ENCODE data around the gene SARDH. TPM values are rescaled to one million over a fixed set of nuclear protein-coding genes. Genes with fewer than 3 reads are reported as not detected.

Gene SARDH
- total RNA-seq, 1 donor from 2014 or later, result 12.9 TPM

DNA sequence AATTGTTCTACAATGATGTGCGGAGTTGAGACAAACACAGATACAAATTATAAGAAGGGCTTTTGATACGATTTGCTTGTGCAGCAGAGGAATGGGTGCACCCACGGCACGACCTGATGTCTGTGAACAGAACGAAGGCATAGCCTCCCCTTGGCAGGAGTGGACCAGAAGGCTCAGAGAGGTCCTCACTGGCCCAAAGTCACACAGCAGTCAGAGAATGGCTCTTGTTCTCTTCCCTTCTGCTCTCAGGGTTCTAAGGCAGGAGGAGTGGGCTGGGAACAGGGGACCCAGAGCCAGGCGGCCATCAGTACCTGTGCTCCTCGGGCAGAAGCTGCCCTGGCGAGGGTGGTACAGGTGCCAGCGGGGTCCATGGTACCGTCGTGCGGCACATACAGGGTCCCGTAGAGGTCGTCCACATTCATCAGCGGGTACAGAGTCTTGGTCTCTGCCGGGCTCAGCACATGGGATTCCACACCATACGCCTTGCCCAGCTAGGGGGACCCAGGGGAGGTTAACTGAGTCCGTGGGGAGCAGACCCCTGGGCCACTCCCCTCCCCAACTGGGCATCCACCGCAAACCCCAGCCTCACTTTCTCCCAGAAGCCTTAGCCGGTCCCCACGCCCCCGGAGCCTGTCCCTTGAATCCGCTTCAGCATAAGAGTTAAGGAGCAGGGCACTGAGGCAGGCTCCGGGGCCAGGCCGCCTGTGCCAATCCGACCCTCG, 7.0 kb downstream of the SARDH start:
- TF ChIP-seq, protein P1, sequence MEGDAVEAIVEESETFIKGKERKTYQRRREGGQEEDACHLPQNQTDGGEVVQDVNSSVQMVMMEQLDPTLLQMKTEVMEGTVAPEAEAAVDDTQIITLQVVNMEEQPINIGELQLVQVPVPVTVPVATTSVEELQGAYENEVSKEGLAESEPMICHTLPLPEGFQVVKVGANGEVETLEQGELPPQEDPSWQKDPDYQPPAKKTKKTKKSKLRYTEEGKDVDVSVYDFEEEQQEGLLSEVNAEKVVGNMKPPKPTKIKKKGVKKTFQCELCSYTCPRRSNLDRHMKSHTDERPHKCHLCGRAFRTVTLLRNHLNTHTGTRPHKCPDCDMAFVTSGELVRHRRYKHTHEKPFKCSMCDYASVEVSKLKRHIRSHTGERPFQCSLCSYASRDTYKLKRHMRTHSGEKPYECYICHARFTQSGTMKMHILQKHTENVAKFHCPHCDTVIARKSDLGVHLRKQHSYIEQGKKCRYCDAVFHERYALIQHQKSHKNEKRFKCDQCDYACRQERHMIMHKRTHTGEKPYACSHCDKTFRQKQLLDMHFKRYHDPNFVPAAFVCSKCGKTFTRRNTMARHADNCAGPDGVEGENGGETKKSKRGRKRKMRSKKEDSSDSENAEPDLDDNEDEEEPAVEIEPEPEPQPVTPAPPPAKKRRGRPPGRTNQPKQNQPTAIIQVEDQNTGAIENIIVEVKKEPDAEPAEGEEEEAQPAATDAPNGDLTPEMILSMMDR (IDR thresholded peaks at IDR 0.05; ENCODE audit: unreplicated experiment), result no peak
- Mint-ChIP-seq H3K27ac (no peak overlapping the region), H3K36me3 (no peaks in the 10 kb centered on the region), H3K4me3 (no peak overlapping the region), H3K27me3 (ENCODE audit: low read depth) (peaks cover 11% of the 10 kb centered on the region), H3K4me1 (peaks cover 5% of the 10 kb centered on the region), H3K9me3 (no peaks in the 10 kb centered on the region)
- DNase-seq (ENCODE audit: low spot score in 2 of 2, unreplicated experiment in 2 of 2), result no peak

DNA sequence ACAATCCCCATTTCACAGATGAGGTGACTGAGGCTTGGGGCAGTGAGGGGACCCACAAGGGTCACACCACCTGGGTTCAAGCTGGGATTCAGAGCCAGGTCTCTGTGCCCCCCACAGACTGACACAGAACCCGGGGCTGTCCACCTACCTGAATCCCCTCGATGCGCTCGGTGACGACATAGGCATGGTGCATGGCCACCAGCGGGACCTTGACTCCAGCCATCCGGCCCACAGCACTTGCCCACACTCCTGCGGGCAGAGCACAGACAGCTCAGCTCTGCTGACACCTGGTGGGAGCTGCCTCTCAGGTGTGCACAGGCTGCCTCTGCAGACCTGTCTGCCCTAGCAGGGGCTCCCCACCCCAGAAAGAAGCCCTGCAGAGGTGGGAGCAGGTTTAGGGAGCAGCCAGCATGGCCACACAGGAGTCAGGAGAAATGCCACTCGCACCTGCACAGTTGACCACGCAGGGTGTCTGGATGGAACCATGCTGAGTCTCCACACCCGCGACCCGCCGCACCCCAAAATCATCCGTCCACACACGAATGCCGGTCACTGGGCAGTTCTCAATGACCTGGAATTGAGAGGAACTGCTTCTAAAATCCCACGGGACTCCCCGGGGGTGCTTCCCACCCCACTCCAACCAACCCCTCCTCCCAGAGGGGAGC, 8.4 kb downstream of the SARDH start:
- no peaks in the 10 kb centered on the region for H3K36me3 Mint-ChIP-seq
- H3K4me1 Mint-ChIP-seq, result no peaks in the 10 kb centered on the region
- no peak for DNase-seq (ENCODE audit: low spot score in 2 of 2, unreplicated experiment in 2 of 2)
- TF ChIP-seq, protein P1 (IDR thresholded peaks at IDR 0.05; ENCODE audit: unreplicated experiment), result no peak
- peaks cover 9% of the 10 kb centered on the region for H3K27me3 Mint-ChIP-seq (ENCODE audit: low read depth)
- no peaks in the 10 kb centered on the region for H3K9me3 Mint-ChIP-seq
- H3K4me3 Mint-ChIP-seq, result no peak overlapping the region
- H3K27ac Mint-ChIP-seq, result no peak overlapping the region

DNA sequence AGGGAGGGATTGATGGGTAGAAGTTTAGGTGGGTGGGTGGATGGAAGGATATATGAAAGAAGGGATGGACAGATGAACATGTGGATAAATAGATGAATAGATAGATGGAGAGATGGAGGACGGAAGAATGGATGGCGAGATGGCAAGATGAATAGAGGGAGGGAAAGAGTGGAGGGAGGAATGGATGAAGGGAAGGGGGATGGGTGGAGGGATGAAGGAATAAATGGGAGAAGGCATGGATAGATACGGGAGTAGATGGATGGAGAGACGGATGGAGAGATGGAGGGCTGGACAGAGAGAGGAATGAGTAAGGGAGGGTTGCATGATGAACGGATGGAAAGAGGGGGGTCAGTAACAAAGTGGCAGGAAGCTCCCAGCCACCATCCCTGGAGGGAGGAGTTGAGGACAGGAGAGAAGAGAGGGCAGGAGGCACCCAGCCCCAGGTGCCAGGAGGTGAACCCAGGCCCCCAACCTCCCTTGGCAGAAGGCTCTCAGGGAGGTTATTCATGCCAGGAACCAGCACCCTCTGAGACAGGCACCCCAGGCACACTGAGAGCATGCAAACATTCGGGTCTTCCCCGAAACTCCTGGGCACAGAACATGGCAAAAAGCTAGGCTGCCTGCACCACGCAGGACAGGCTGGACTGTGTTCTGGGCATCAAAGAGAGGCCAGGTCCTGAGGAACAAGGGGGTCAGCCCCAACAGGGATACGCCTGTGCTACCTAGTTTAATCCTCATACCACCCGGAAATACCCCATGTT, 9.1 kb downstream of the SARDH start:
- Mint-ChIP-seq H3K9me3 (peaks cover 2% of the 10 kb centered on the region), H3K27ac (no peak overlapping the region), H3K4me3 (no peak overlapping the region), H3K4me1 (no peaks in the 10 kb centered on the region), H3K36me3 (no peaks in the 10 kb centered on the region), H3K27me3 (ENCODE audit: low read depth) (peaks cover 7% of the 10 kb centered on the region)
- TF ChIP-seq, protein P1 (IDR thresholded peaks at IDR 0.05; ENCODE audit: unreplicated experiment), result no peak
- DNase-seq (ENCODE audit: low spot score in 2 of 2, unreplicated experiment in 2 of 2), result no peak

DNA sequence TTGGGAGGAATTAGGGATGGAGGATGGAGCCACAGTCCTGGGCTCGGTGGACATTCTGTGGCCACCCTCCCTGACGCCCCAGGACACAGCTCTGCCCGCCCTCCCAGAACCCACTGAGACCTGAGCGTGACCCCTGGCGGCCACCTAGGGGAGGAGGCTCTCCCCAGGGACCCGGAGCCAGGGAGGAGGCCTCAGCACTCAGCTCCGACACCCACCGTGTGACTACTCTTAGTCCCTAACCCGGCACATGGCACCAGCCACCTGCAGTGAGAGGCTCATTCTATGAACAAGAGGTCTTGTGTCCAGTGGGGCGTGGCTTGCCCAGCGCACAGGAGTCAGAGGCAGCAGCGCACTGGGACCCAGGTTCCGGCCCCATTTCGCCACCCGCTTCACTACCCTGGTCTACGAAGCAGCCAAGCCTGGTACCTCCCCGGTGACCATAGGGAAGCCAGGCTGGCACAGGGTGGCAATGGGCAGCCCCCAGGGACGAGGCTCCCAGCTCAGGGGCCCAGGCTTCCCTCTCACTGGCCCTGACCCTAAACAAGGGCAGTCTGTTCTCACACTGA, 10.2 kb downstream of the SARDH start:
- Mint-ChIP-seq H3K27me3 (ENCODE audit: low read depth) (peaks cover 9% of the 10 kb centered on the region), H3K4me3 (no peak overlapping the region), H3K36me3 (no peaks in the 10 kb centered on the region), H3K4me1 (no peaks in the 10 kb centered on the region), H3K27ac (no peak overlapping the region), H3K9me3 (peaks cover 9% of the 10 kb centered on the region)
- DNase-seq (ENCODE audit: low spot score in 2 of 2, unreplicated experiment in 2 of 2), result no peak
- TF ChIP-seq, protein P1 (IDR thresholded peaks at IDR 0.05; ENCODE audit: unreplicated experiment), result no peak

DNA sequence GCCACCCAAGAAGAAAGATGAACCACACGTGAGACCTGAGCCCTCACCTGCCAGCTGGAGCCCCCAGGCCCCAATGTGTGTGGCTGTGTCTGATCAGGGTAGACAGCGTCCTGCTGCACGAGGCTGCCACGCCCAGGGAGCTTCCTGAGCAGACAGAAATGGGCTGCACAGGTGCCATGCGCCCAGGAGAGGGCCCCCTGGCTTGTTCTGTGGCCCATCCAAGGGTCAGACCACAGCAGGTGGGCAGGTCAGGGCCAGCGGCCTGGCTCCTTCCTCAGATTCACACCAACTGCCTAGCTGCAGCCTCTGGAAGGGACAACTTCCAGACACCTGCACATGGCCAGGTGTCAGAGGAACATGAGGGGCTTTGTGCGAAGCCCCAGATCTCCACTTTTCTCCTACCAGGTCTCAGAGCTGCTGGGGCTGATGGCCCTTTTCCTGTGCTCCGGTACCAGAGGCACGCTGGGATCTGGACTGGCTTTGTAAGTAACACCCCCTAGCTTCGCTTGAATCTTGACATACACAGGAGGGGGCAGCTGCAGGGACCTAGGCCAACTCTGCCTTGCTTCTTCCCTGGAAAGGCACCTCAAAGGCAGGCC, 10.8 kb downstream of the SARDH start:
- TF ChIP-seq, protein P1 (IDR thresholded peaks at IDR 0.05; ENCODE audit: unreplicated experiment), result no peak
- no peak for DNase-seq (ENCODE audit: low spot score in 2 of 2, unreplicated experiment in 2 of 2)
- Mint-ChIP-seq H3K27me3 (ENCODE audit: low read depth) (peaks cover 9% of the 10 kb centered on the region), H3K36me3 (no peaks in the 10 kb centered on the region), H3K4me3 (no peak overlapping the region), H3K27ac (no peak overlapping the region), H3K4me1 (no peaks in the 10 kb centered on the region), H3K9me3 (peaks cover 9% of the 10 kb centered on the region)

All from mesothelial cell of epicardium (in vitro differentiated cells).